ENCODE data around the gene UNG. TPM values are rescaled to one million over a fixed set of nuclear protein-coding genes. Genes with fewer than 3 reads are reported as not detected.

UNG gene
- total and polyA plus RNA-seq, 7 experiments from 2014 or later: 7.7 to 54.8 (median 13.7) TPM

GRCh38 chr12:109153821-109154441 lies 56.5 kb downstream of the UNG start:
- Mint-ChIP-seq H3K27me3 (peaks cover 0 to 22% (median 0%) of the 10 kb centered on the region in 5 donors), H3K4me3 (peak overlapping the region; percentile 85 to 98 (median 94)), H3K36me3 (peaks cover 0 to 7% (median 0%) of the 10 kb centered on the region in 5 donors), H3K4me1 (peaks cover 13 to 33% (median 19%) of the 10 kb centered on the region in 7 donors), H3K27ac (peak overlapping the region in 8 of 9 donors; percentile 71 to 91 (median 88)), H3K9me3 (no peaks in the 10 kb centered on the region)
- peaks cover 5 to 10% of the 10 kb centered on the region in 2 donors for H3K4me1 ChIP-seq (ENCODE audit: control insufficient read depth in 2 of 2, insufficient read depth in 2 of 2, low read length in 2 of 2)
- H3K36me3 ChIP-seq (ENCODE audit: control insufficient read depth in 2 of 3, insufficient read depth in 3 of 3, low read length in 3 of 3): no peaks in the 10 kb centered on the region
- H3K27ac ChIP-seq (ENCODE audit: low read depth, low read length): peak overlapping the region; percentile 61
- POLR2A ChIA-PET: interaction anchor here (0.8 to 1.5 kb wide), 2 partner anchors 42 to 53 kb away, joined by 3 read pairs; no protein-coding TSS in a partner anchor
- intact Hi-C loops (cut with micrococcal nuclease): loop anchor here (1.0 to 5.0 kb wide), 12 partner anchors 42 to 639 kb away; partner anchors contain the start of genes FICD (in 2 of the 2), USP30 (in 2 of the 2), ALKBH2 (in 1 of the 2) and CORO1C (in 1 of the 2)
- H3K4me3 ChIP-seq (ENCODE audit: low read length): peak overlapping the region; percentile 70
- no peaks in the 10 kb centered on the region for H3K27me3 ChIP-seq (ENCODE audit: control insufficient read depth in 2 of 2, insufficient read depth in 2 of 2, low read length in 2 of 2)
- DNase-seq (no peak), ATAC-seq (no peak)
- CTCF ChIA-PET: no interaction called here
- no peaks in the 10 kb centered on the region for H3K9me3 ChIP-seq (ENCODE audit: control insufficient read depth in 2 of 3, low read length in 3 of 3)

GRCh38 chr12:109154451-109155438 lies 57.3 kb downstream of the UNG start:
- H3K36me3 ChIP-seq (ENCODE audit: control insufficient read depth in 2 of 3, insufficient read depth in 3 of 3, low read length in 3 of 3): no peaks in the 10 kb centered on the region
- ATAC-seq (peak; percentile 99), DNase-seq (peak; percentile 58 to 87 (median 76))
- CTCF ChIA-PET: interaction anchor here (0.7 to 1.4 kb wide), 3 partner anchors 43 to 419 kb away, joined by 3 to 5 read pairs (median 4); partner anchors contain the start of genes MMAB and MVK
- peaks cover 5 to 10% of the 10 kb centered on the region in 2 donors for H3K4me1 ChIP-seq (ENCODE audit: control insufficient read depth in 2 of 2, insufficient read depth in 2 of 2, low read length in 2 of 2)
- intact Hi-C loops (cut with micrococcal nuclease): loop anchor here (1.0 to 5.0 kb wide), 13 partner anchors 42 to 639 kb away; partner anchors contain the start of genes FICD (in 2 of the 2), USP30 (in 2 of the 2), ALKBH2 (in 1 of the 2) and CORO1C (in 1 of the 2)
- Mint-ChIP-seq H3K27me3 (peaks cover 0 to 19% (median 0%) of the 10 kb centered on the region in 5 donors), H3K9me3 (no peaks in the 10 kb centered on the region), H3K27ac (peak overlapping the region; percentile 71 to 95 (median 87)), H3K4me1 (peaks cover 13 to 33% (median 19%) of the 10 kb centered on the region in 7 donors), H3K4me3 (peak overlapping the region; percentile 85 to 98 (median 95)), H3K36me3 (peaks cover 0 to 3% (median 0%) of the 10 kb centered on the region in 5 donors)
- POLR2A ChIA-PET: interaction anchor here (0.6 to 1.5 kb wide), 5 partner anchors 43 to 521 kb away, joined by 3 read pairs; partner anchors contain the start of gene SELPLG
- H3K27me3 ChIP-seq (ENCODE audit: control insufficient read depth in 2 of 2, insufficient read depth in 2 of 2, low read length in 2 of 2): no peaks in the 10 kb centered on the region
- peak overlapping the region; percentile 73 for H3K4me3 ChIP-seq (ENCODE audit: low read length)
- H3K9me3 ChIP-seq (ENCODE audit: control insufficient read depth in 2 of 3, low read length in 3 of 3): no peaks in the 10 kb centered on the region
- H3K27ac ChIP-seq (ENCODE audit: low read depth, low read length): peak overlapping the region; percentile 61

GRCh38 chr12:109156036-109156435 lies 58.6 kb downstream of the UNG start:
- Mint-ChIP-seq H3K27ac (no peak overlapping the region), H3K36me3 (peaks cover 0 to 5% (median 0%) of the 10 kb centered on the region in 5 donors), H3K4me1 (peaks cover 13 to 33% (median 19%) of the 10 kb centered on the region in 7 donors), H3K27me3 (peaks cover 0 to 15% (median 0%) of the 10 kb centered on the region in 5 donors), H3K4me3 (peak overlapping the region in 9 of 10 donors; percentile 21 to 97 (median 89)), H3K9me3 (no peaks in the 10 kb centered on the region)
- ChIA-PET POLR2A (interaction anchor here (1.2 kb wide), 1 partner anchor 298 kb away, joined by 3 read pairs; no protein-coding TSS in a partner anchor), CTCF (interaction anchor here (0.6 to 1.4 kb wide), 2 partner anchors 44 to 581 kb away, joined by 3 to 4 read pairs; no protein-coding TSS in a partner anchor)
- Histone ChIP-seq H3K27me3 (ENCODE audit: control insufficient read depth in 2 of 2, insufficient read depth in 2 of 2, low read length in 2 of 2) (no peaks in the 10 kb centered on the region), H3K27ac (ENCODE audit: low read depth, low read length) (no peak overlapping the region), H3K9me3 (ENCODE audit: control insufficient read depth in 2 of 3, low read length in 3 of 3) (no peaks in the 10 kb centered on the region), H3K4me1 (ENCODE audit: control insufficient read depth in 2 of 2, insufficient read depth in 2 of 2, low read length in 2 of 2) (peaks cover 5 to 10% of the 10 kb centered on the region in 2 donors), H3K36me3 (ENCODE audit: control insufficient read depth in 2 of 3, insufficient read depth in 3 of 3, low read length in 3 of 3) (no peaks in the 10 kb centered on the region), H3K4me3 (ENCODE audit: low read length) (no peak overlapping the region)
- intact Hi-C loops (cut with micrococcal nuclease): no loop called here
- ATAC-seq (no peak), DNase-seq (no peak)

GRCh38 chr12:109156586-109156985 lies 59.2 kb downstream of the UNG start:
- no peak overlapping the region for H3K27ac Mint-ChIP-seq
- no peaks in the 10 kb centered on the region for H3K9me3 ChIP-seq (ENCODE audit: control insufficient read depth in 2 of 3, low read length in 3 of 3)
- H3K4me1 Mint-ChIP-seq: peaks cover 13 to 33% (median 19%) of the 10 kb centered on the region in 7 donors
- intact Hi-C loops (cut with micrococcal nuclease): no loop called here
- peaks cover 0 to 11% (median 0%) of the 10 kb centered on the region in 5 donors for H3K27me3 Mint-ChIP-seq
- POLR2A ChIA-PET: no interaction called here
- no peaks in the 10 kb centered on the region for H3K27me3 ChIP-seq (ENCODE audit: control insufficient read depth in 2 of 2, insufficient read depth in 2 of 2, low read length in 2 of 2)
- ATAC-seq (no peak), DNase-seq (no peak)
- CTCF ChIA-PET: interaction anchor here (0.6 kb wide), 2 partner anchors 580 to 582 kb away, joined by 3 read pairs; no protein-coding TSS in a partner anchor
- peaks cover 0 to 5% (median 0%) of the 10 kb centered on the region in 5 donors for H3K36me3 Mint-ChIP-seq
- peak overlapping the region in 1 of 10 donors; percentile 32 for H3K4me3 Mint-ChIP-seq
- H3K4me1 ChIP-seq (ENCODE audit: control insufficient read depth in 2 of 2, insufficient read depth in 2 of 2, low read length in 2 of 2): peaks cover 5 to 10% of the 10 kb centered on the region in 2 donors
- H3K9me3 Mint-ChIP-seq: no peaks in the 10 kb centered on the region
- H3K36me3 ChIP-seq (ENCODE audit: control insufficient read depth in 2 of 3, insufficient read depth in 3 of 3, low read length in 3 of 3): no peaks in the 10 kb centered on the region
- H3K27ac ChIP-seq (ENCODE audit: low read depth, low read length): no peak overlapping the region
- no peak overlapping the region for H3K4me3 ChIP-seq (ENCODE audit: low read length)

- H3K4me1 ChIP-seq (ENCODE audit: control insufficient read depth in 2 of 2, insufficient read depth in 2 of 2, low read length in 2 of 2): peaks cover 5 to 10% of the 10 kb centered on the region in 2 donors
- H3K4me1 Mint-ChIP-seq: peaks cover 13 to 37% (median 19%) of the 10 kb centered on the region in 7 donors
- no peak for DNase-seq
- H3K36me3 ChIP-seq (ENCODE audit: control insufficient read depth in 2 of 3, insufficient read depth in 3 of 3, low read length in 3 of 3): no peaks in the 10 kb centered on the region
- no peaks in the 10 kb centered on the region for H3K9me3 Mint-ChIP-seq
- CTCF ChIA-PET: no interaction called here
- POLR2A ChIA-PET: no interaction called here
- H3K27ac Mint-ChIP-seq: no peak overlapping the region
- no peak overlapping the region for H3K27ac ChIP-seq (ENCODE audit: low read depth, low read length)
- H3K4me3 ChIP-seq (ENCODE audit: low read length): no peak overlapping the region
- intact Hi-C loops (cut with micrococcal nuclease): no loop called here
- H3K4me3 Mint-ChIP-seq: no peak overlapping the region
- H3K9me3 ChIP-seq (ENCODE audit: control insufficient read depth in 2 of 3, low read length in 3 of 3): no peaks in the 10 kb centered on the region
- ATAC-seq: no peak
- no peaks in the 10 kb centered on the region for H3K27me3 ChIP-seq (ENCODE audit: control insufficient read depth in 2 of 2, insufficient read depth in 2 of 2, low read length in 2 of 2)
- H3K36me3 Mint-ChIP-seq: peaks cover 0 to 5% (median 0%) of the 10 kb centered on the region in 5 donors
- peaks cover 0 to 5% (median 0%) of the 10 kb centered on the region in 5 donors for H3K27me3 Mint-ChIP-seq
Observed at GRCh38 chr12:109157986-109158385, 60.6 kb downstream of the UNG start.

- Histone ChIP-seq H3K27ac (ENCODE audit: low read depth, low read length) (no peak overlapping the region), H3K9me3 (ENCODE audit: control insufficient read depth in 2 of 3, low read length in 3 of 3) (no peaks in the 10 kb centered on the region), H3K4me3 (ENCODE audit: low read length) (no peak overlapping the region), H3K27me3 (ENCODE audit: control insufficient read depth in 2 of 2, insufficient read depth in 2 of 2, low read length in 2 of 2) (no peaks in the 10 kb centered on the region), H3K4me1 (ENCODE audit: control insufficient read depth in 2 of 2, insufficient read depth in 2 of 2, low read length in 2 of 2) (no peaks in the 10 kb centered on the region), H3K36me3 (ENCODE audit: control insufficient read depth in 2 of 3, insufficient read depth in 3 of 3, low read length in 3 of 3) (no peaks in the 10 kb centered on the region)
- no peaks in the 10 kb centered on the region for H3K9me3 Mint-ChIP-seq
- H3K27me3 Mint-ChIP-seq: no peaks in the 10 kb centered on the region
- no peak overlapping the region for H3K4me3 Mint-ChIP-seq
- ChIA-PET POLR2A (no interaction called here), CTCF (no interaction called here)
- no peak for DNase-seq
- peaks cover 0 to 15% (median 9%) of the 10 kb centered on the region in 5 donors for H3K36me3 Mint-ChIP-seq
- no peak overlapping the region for H3K27ac Mint-ChIP-seq
- intact Hi-C loops (cut with micrococcal nuclease): no loop called here
- peaks cover 3 to 22% (median 8%) of the 10 kb centered on the region in 7 donors for H3K4me1 Mint-ChIP-seq
- ATAC-seq: no peak
Observed at GRCh38 chr12:109160433-109160832, 63.0 kb downstream of the UNG start.

Data from naive thymus-derived CD4-positive, alpha-beta T cell (primary cell).